Left lung (tissue), 10 donors: ENCODE data around the gene GALNT17. TPM values are rescaled to one million over a fixed set of nuclear protein-coding genes. Genes with fewer than 3 reads are reported as not detected.
A peak's percentile ranks its signal among the peaks of the same experiment; 100 is the strongest.

Experiments used
- ATAC-seq: fragments of 200-7000 bp; cut with Tn5 transposase; one replicate; pipeline ENCODE4 v1.9.1; 2020; ENCODE audit warnings: moderate library complexity
- DNase-seq, 4 donors: peaks; one replicate each; pipeline ENCODE4 v3.0.0-alpha.2; 2013 to 2020
- H3K27ac ChIP-seq, 2 donors: fragments of 200-600 bp; sonication (generic) in 1 of 2; one replicate each; pipeline versions ENCODE4 v1.5.0 to v1.8.0; 2020 to 2021
- H3K27me3 ChIP-seq, 2 donors: fragments of 200-600 bp; sonication (generic) in 1 of 2; one replicate each; pipeline versions ENCODE4 v1.5.0 to v1.8.0; 2020 to 2021
- H3K36me3 ChIP-seq, 2 donors: fragments of 200-600 bp; sonication (generic) in 1 of 2; one replicate each; pipeline versions ENCODE4 v1.5.0 to v1.8.0; 2020 to 2021
- H3K4me1 ChIP-seq, 2 donors: fragments of 200-600 bp; one replicate each; pipeline ENCODE4 v1.8.0; 2021
- H3K4me3 ChIP-seq, 2 donors: fragments of 200-600 bp; sonication (generic) in 1 of 2; one replicate each; pipeline versions ENCODE4 v1.5.0 to v1.8.0; 2020 to 2021; ENCODE audit warnings: mild to moderate bottlenecking in 1 of 2
- H3K9me3 ChIP-seq, 2 donors: fragments of 200-600 bp; sonication (generic) in 1 of 2; one replicate each; pipeline versions ENCODE4 v1.5.0 to v1.8.0; 2020 to 2021
- CTCF ChIP-seq, 2 donors: fragments of 200-600 bp; sonication (generic) in 1 of 2; IDR thresholded peaks; one replicate each; pipeline versions ENCODE4 v1.5.0 to v1.8.0; 2021; ENCODE audit warnings: antibody characterized with exemption in 2 of 2
- intact Hi-C, 2 donors: fragments of 100-400 bp; cut with DNase I; formaldehyde crosslinking; loops; one replicate each; pipeline versions ENCODE4 v1.11.2 to v1.14.2; 2022
- polyA plus RNA-seq, 6 donors: library from polyadenylated mRNA; unstranded; fragments of 120-200 nt; gene quantifications; one replicate each; pipeline ENCODE4 v1.2.1, GENCODE V29; 2013; ENCODE audit not compliant: insufficient read length in 6 of 6
- total RNA-seq, 2 donors: library from RNA; stranded (reverse); fragmentation: NEBNext Ultra II Directional; extraction: Animal tissue kit (Norgen Biotek cat#: 25700); gene quantifications; one replicate each; pipeline ENCODE4 v1.2.1, GENCODE V29; 2021
- donor health status: DM: no; HTN: yes; CAD: no.
- donor health status: DM: no; HTN: no; CAD: no.

Gene GALNT17
- total and polyA plus RNA-seq, 8 donors: 2.4 to 19.1 (median 9.7) TPM

- Histone ChIP-seq H3K36me3 (no peaks in the 10 kb centered on the region), H3K9me3 (peaks cover 0 to 7% of the 10 kb centered on the region in 2 donors), H3K27ac (no peak overlapping the region), H3K4me1 (no peaks in the 10 kb centered on the region), H3K27me3 (no peaks in the 10 kb centered on the region), H3K4me3 (no peak overlapping the region)
- no peak for TF ChIP-seq CTCF (IDR thresholded peaks at IDR 0.05)
- intact Hi-C loops: no loop called here
- no peak for DNase-seq
- ATAC-seq: no peak
Observed at GRCh38 chr7:71611986-71612385, 480.0 kb downstream of the GALNT17 start.

- intact Hi-C loops: no loop called here
- ATAC-seq (peak; percentile 33), DNase-seq (peak in 2 of 4 donors; percentile 72 to 78)
- H3K9me3 ChIP-seq: no peaks in the 10 kb centered on the region
- peak overlapping the region in 1 of 2 donors; percentile 48 for H3K27ac ChIP-seq
- H3K27me3 ChIP-seq: no peaks in the 10 kb centered on the region
- no peak for TF ChIP-seq CTCF (IDR thresholded peaks at IDR 0.05)
- no peaks in the 10 kb centered on the region for H3K4me1 ChIP-seq
- no peaks in the 10 kb centered on the region for H3K36me3 ChIP-seq
- no peak overlapping the region for H3K4me3 ChIP-seq
Observed at GRCh38 chr7:71612911-71613310, 481.0 kb downstream of the GALNT17 start.

GRCh38 chr7:71613313-71613712, 481.4 kb downstream of the GALNT17 start:
- H3K4me3 ChIP-seq: no peak overlapping the region
- intact Hi-C loops: no loop called here
- peak overlapping the region in 1 of 2 donors; percentile 48 for H3K27ac ChIP-seq
- ATAC-seq (peak; percentile 67), DNase-seq (peak in 1 of 4 donors; percentile 59)
- H3K36me3 ChIP-seq: no peaks in the 10 kb centered on the region
- H3K4me1 ChIP-seq: no peaks in the 10 kb centered on the region
- H3K27me3 ChIP-seq: no peaks in the 10 kb centered on the region
- no peak for TF ChIP-seq CTCF (IDR thresholded peaks at IDR 0.05)
- no peaks in the 10 kb centered on the region for H3K9me3 ChIP-seq

GRCh38 chr7:71615017-71615416, 483.1 kb downstream of the GALNT17 start:
- H3K9me3 ChIP-seq: no peaks in the 10 kb centered on the region
- TF ChIP-seq CTCF (IDR thresholded peaks at IDR 0.05): no peak
- intact Hi-C loops: no loop called here
- H3K4me1 ChIP-seq: no peaks in the 10 kb centered on the region
- H3K27ac ChIP-seq: no peak overlapping the region
- DNase-seq: no peak
- H3K27me3 ChIP-seq: no peaks in the 10 kb centered on the region
- H3K36me3 ChIP-seq: no peaks in the 10 kb centered on the region
- H3K4me3 ChIP-seq: no peak overlapping the region
- peak; percentile 56 for ATAC-seq

GRCh38 chr7:71616217-71616616, 484.3 kb downstream of the GALNT17 start:
- intact Hi-C loops: no loop called here
- no peaks in the 10 kb centered on the region for H3K9me3 ChIP-seq
- DNase-seq: no peak
- H3K27me3 ChIP-seq: no peaks in the 10 kb centered on the region
- H3K27ac ChIP-seq: no peak overlapping the region
- ATAC-seq: no peak
- no peak overlapping the region for H3K4me3 ChIP-seq
- no peaks in the 10 kb centered on the region for H3K36me3 ChIP-seq
- no peak for TF ChIP-seq CTCF (IDR thresholded peaks at IDR 0.05)
- H3K4me1 ChIP-seq: no peaks in the 10 kb centered on the region
